ENCODE data around the gene CDC42SE1. TPM values are rescaled to one million over a fixed set of nuclear protein-coding genes. Genes with fewer than 3 reads are reported as not detected.
A peak's percentile ranks its signal among the peaks of the same experiment; 100 is the strongest.

Gene CDC42SE1
- total RNA-seq, 1 experiment from 2014 or later = 76.3 TPM

- no peaks in the 10 kb centered on the region for H3K27me3 Mint-ChIP-seq (ENCODE audit: low read depth)
- ATAC-seq = no peak
- H3K4me3 Mint-ChIP-seq = no peak overlapping the region
- CTCF ChIA-PET = interaction anchor here (3.6 kb wide), 1 partner anchor 21 kb away, joined by 28 read pairs; the partner anchor contains the start of gene C1orf56
- no peaks in the 10 kb centered on the region for H3K9me3 Mint-ChIP-seq
- POLR2A ChIA-PET = no interaction called here
- TF ChIP-seq TP53 (CRISPR knock-in tag; IDR thresholded peaks at IDR 0.05) (no peak), ATF3 (CRISPR knock-in tag; conservative IDR thresholded peaks at IDR 0.05) (no peak), FOXK1 (CRISPR knock-in tag; IDR thresholded peaks at IDR 0.05) (no peak), E2F1 (CRISPR knock-in tag; IDR thresholded peaks at IDR 0.05) (no peak), HMGXB4 (CRISPR knock-in tag; IDR thresholded peaks at IDR 0.05) (no peak), HMGA2 (CRISPR knock-in tag; IDR thresholded peaks at IDR 0.05) (no peak), ELF4 (CRISPR knock-in tag; IDR thresholded peaks at IDR 0.05; ENCODE audit: low read depth) (no peak), FOXP4 (CRISPR knock-in tag; IDR thresholded peaks at IDR 0.05) (no peak), MAX (CRISPR knock-in tag; IDR thresholded peaks at IDR 0.05) (no peak), ZBTB21 (CRISPR knock-in tag; IDR thresholded peaks at IDR 0.05; ENCODE audit: borderline replicate concordance) (no peak), JAZF1 (CRISPR knock-in tag; IDR thresholded peaks at IDR 0.05) (no peak)
- H3K36me3 Mint-ChIP-seq = peaks cover 40% of the 10 kb centered on the region
- H3K4me1 Mint-ChIP-seq = no peaks in the 10 kb centered on the region
- H3K27ac Mint-ChIP-seq = no peak overlapping the region
- no peak for DNase-seq (ENCODE audit: low spot score)
Observed at GRCh38 chr1:151026460-151026859, 33.0 kb downstream of the CDC42SE1 start.

GRCh38 chr1:151024540-151025146, 34.8 kb downstream of the CDC42SE1 start:
- no peaks in the 10 kb centered on the region for H3K27me3 Mint-ChIP-seq (ENCODE audit: low read depth)
- H3K36me3 Mint-ChIP-seq = peaks cover 32% of the 10 kb centered on the region
- DNase-seq (ENCODE audit: low spot score) (peak; percentile 92), ATAC-seq (peak; percentile 100)
- CTCF ChIA-PET = interaction anchor here (0.5 to 3.6 kb wide), 30 partner anchors 12 to 391 kb away, joined by 3 to 28 read pairs (median 4); partner anchors contain the start of genes ANXA9, BNIPL, C1orf56 and CDC42SE1
- no peak overlapping the region for H3K4me3 Mint-ChIP-seq
- TF ChIP-seq CTCF (IDR thresholded peaks at IDR 0.05) (peak; percentile 67), ERG (CRISPR knock-in tag; IDR thresholded peaks at IDR 0.05) (0 out of 2 replicates have a peak, but pooled peaks have one; percentile 56), TP53 (CRISPR knock-in tag; IDR thresholded peaks at IDR 0.05) (no peak), SMAD4 (CRISPR knock-in tag; IDR thresholded peaks at IDR 0.05) (no peak), ZNF512 (CRISPR knock-in tag; IDR thresholded peaks at IDR 0.05; ENCODE audit: borderline replicate concordance) (no peak), ZNF416 (CRISPR knock-in tag; IDR thresholded peaks at IDR 0.05) (no peak)
- H3K9me3 Mint-ChIP-seq = no peaks in the 10 kb centered on the region
- peak overlapping the region; percentile 33; the same call in 1 of the 2 replicates for H3K27ac Mint-ChIP-seq
- POLR2A ChIA-PET = interaction anchor here (0.5 to 1.0 kb wide), 6 partner anchors 14 to 380 kb away, joined by 3 to 4 read pairs (median 3); partner anchors contain the start of genes C1orf56 and GABPB2
- no peaks in the 10 kb centered on the region for H3K4me1 Mint-ChIP-seq

Measured in WTC11 (cell line).